Activated naive CD4-positive, alpha-beta T cell treated with anti-CD3 and anti-CD28 coated beads, Interleukin-2, amount 50 U/mL, for 24 hours (primary cell): Measurements from ENCODE around the gene TYW3.

ENCODE experiments used
- H3K27ac Mint-ChIP-seq: one replicate; pipeline ENCODE4 v1.8.0; 2021; ENCODE audit warnings: mild to moderate bottlenecking, mixed read lengths
- H3K27me3 Mint-ChIP-seq: one replicate; pipeline ENCODE4 v1.8.0; 2021; ENCODE audit warnings: mixed read lengths
- H3K36me3 Mint-ChIP-seq: one replicate; pipeline ENCODE4 v1.8.0; 2021; ENCODE audit warnings: mixed read lengths
- H3K4me1 Mint-ChIP-seq: one replicate; pipeline ENCODE4 v1.8.0; 2021; ENCODE audit warnings: mixed read lengths
- H3K4me3 Mint-ChIP-seq: one replicate; pipeline ENCODE4 v1.8.0; 2021; ENCODE audit warnings: mild to moderate bottlenecking, mixed read lengths
- H3K9me3 Mint-ChIP-seq: one replicate; pipeline ENCODE4 v1.8.0; 2021; ENCODE audit warnings: mixed read lengths

TYW3 gene, protein sequence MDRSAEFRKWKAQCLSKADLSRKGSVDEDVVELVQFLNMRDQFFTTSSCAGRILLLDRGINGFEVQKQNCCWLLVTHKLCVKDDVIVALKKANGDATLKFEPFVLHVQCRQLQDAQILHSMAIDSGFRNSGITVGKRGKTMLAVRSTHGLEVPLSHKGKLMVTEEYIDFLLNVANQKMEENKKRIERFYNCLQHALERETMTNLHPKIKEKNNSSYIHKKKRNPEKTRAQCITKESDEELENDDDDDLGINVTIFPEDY

DNA sequence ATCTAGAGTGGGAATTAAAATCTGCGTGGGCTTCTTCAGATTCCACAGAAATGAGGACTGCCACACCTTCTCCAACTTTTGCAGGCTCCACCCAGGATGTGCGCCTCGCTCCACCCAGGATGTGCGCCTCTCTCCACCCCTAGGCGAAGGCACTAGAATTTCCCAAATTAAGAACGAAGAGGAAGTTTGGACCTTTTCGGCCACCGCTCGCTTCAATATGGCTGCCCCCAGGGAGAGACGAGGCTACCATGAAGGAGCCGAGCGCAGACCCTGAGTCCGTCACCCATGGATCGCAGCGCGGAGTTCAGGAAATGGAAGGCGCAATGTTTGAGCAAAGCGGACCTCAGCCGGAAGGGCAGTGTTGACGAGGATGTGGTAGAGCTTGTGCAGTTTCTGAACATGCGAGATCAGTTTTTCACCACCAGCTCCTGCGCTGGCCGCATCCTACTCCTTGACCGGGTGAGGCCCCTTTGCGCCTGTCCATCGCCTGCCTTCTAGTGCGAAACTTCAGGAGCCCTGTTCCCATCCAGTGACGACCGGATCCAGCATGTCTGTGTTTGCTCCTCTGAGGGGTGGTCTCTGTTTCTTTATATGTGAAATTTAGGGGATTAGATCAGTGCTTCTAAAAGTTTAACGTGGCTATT, at the start of gene TYW3, which contains the start of gene CRYZ:
Gene TYW3 (plus strand): TSS at position 193 of the 644 bp plus-strand sequence. CDS start 93 bp downstream, at position 286.
Gene CRYZ (minus strand): TSS at position 91 of the 644 bp plus-strand sequence. CDS start 8,229 bp downstream, outside the sequence.
- H3K27ac Mint-ChIP-seq = peak within 1 kb of the TSS; percentile 97

DNA sequence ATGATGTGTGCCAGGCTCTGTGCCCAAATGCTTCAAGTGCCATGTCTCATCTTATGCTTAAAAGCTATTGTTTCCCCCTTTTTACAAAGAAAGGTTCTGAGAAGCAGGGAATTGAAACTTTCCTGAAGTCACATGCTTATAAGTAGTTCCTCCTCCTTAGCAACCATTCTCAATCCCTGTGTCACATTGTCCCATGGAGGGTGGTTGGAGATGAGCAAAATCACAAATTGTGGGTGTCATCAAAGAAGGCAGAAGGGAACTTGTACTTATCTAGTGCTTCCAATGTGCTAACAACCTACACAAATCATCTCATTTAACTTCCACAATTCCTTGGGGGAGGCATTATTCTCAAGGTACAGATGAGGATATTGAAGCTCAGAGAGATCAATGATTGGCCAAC, 49.3 kb upstream of the TYW3 start:
- Mint-ChIP-seq H3K9me3 (no peaks in the 10 kb centered on the region), H3K4me1 (no peaks in the 10 kb centered on the region), H3K27ac (no peak overlapping the region), H3K27me3 (peaks cover 4% of the 10 kb centered on the region), H3K36me3 (no peaks in the 10 kb centered on the region), H3K4me3 (no peak overlapping the region)

More for the DNA sequence above, at the start of gene TYW3, which contains the start of gene CRYZ:
- peak within 1 kb of the TSS; percentile 96 for H3K4me3 Mint-ChIP-seq
- peaks cover 12% of the 10 kb centered on the region for H3K36me3 Mint-ChIP-seq
- no peaks in the 10 kb centered on the region for H3K9me3 Mint-ChIP-seq
- H3K4me1 Mint-ChIP-seq = peaks cover 51% of the 10 kb centered on the region
- H3K27me3 Mint-ChIP-seq = no peaks in the 10 kb centered on the region

DNA sequence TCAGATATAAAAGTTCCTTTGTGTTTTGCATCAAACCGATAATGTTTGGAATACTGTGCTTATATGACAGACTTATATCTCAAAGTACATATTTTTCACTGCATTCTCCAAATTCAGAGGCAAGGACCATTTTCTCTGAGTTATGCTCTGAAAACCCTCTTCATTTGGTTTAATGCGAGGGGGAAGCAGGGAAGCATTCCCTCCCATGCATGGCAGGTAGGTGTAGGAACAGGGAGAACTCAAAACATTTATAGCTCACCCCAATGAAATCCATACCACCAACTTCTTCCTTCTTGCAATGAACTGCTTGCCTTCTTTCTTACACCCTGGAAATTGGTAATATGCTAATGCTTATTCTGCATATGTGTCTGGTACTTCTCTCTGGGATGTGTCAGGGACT, 48.7 kb upstream of the TYW3 start:
- no peaks in the 10 kb centered on the region for H3K4me1 Mint-ChIP-seq
- H3K27me3 Mint-ChIP-seq = peaks cover 4% of the 10 kb centered on the region
- H3K36me3 Mint-ChIP-seq = no peaks in the 10 kb centered on the region
- H3K27ac Mint-ChIP-seq = no peak overlapping the region
- H3K4me3 Mint-ChIP-seq = no peak overlapping the region
- no peaks in the 10 kb centered on the region for H3K9me3 Mint-ChIP-seq

GRCh38 chr1:74686928-74687327, 46.0 kb upstream of the TYW3 start:
- Mint-ChIP-seq H3K27ac (no peak overlapping the region), H3K27me3 (peaks cover 2% of the 10 kb centered on the region), H3K4me1 (no peaks in the 10 kb centered on the region), H3K36me3 (no peaks in the 10 kb centered on the region), H3K9me3 (no peaks in the 10 kb centered on the region), H3K4me3 (no peak overlapping the region)

- H3K9me3 Mint-ChIP-seq = no peaks in the 10 kb centered on the region
- H3K4me3 Mint-ChIP-seq = no peak overlapping the region
- H3K27ac Mint-ChIP-seq = no peak overlapping the region
- H3K27me3 Mint-ChIP-seq = peaks cover 2% of the 10 kb centered on the region
- H3K36me3 Mint-ChIP-seq = no peaks in the 10 kb centered on the region
- no peaks in the 10 kb centered on the region for H3K4me1 Mint-ChIP-seq
These were observed 43.2 kb upstream of the TYW3 start for GRCh38 chr1:74689621-74690363.

GRCh38 chr1:74690364-74690696, 42.6 kb upstream of the TYW3 start:
- Mint-ChIP-seq H3K4me1 (no peaks in the 10 kb centered on the region), H3K27ac (no peak overlapping the region), H3K9me3 (no peaks in the 10 kb centered on the region), H3K36me3 (no peaks in the 10 kb centered on the region), H3K27me3 (peaks cover 2% of the 10 kb centered on the region), H3K4me3 (no peak overlapping the region)

- H3K4me3 Mint-ChIP-seq = no peak overlapping the region
- no peaks in the 10 kb centered on the region for H3K27me3 Mint-ChIP-seq
- H3K36me3 Mint-ChIP-seq = no peaks in the 10 kb centered on the region
- H3K4me1 Mint-ChIP-seq = no peaks in the 10 kb centered on the region
- H3K27ac Mint-ChIP-seq = no peak overlapping the region
- no peaks in the 10 kb centered on the region for H3K9me3 Mint-ChIP-seq
These were observed 42.0 kb upstream of the TYW3 start for GRCh38 chr1:74690909-74691308.

DNA sequence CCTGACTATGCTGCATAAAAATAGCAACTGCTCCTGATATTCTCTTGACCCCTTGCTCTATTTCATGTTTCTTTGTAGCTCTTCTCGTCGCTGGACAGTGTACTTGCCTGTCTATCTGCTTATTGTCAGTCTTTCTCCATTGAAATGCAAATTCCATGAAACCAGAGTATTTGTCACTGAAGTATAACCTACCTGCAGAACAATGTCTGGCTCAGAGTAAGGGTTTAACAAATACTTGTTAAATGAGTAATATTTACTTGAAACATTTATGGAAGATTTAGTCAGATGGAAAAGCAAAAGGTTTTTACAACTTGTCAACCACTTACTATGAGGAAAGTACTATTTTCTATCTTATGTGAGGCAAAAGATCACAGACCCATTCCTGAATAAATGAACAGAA, 39.5 kb upstream of the TYW3 start:
- no peaks in the 10 kb centered on the region for H3K4me1 Mint-ChIP-seq
- no peak overlapping the region for H3K4me3 Mint-ChIP-seq
- H3K27me3 Mint-ChIP-seq = no peaks in the 10 kb centered on the region
- no peaks in the 10 kb centered on the region for H3K9me3 Mint-ChIP-seq
- no peaks in the 10 kb centered on the region for H3K36me3 Mint-ChIP-seq
- H3K27ac Mint-ChIP-seq = no peak overlapping the region

DNA sequence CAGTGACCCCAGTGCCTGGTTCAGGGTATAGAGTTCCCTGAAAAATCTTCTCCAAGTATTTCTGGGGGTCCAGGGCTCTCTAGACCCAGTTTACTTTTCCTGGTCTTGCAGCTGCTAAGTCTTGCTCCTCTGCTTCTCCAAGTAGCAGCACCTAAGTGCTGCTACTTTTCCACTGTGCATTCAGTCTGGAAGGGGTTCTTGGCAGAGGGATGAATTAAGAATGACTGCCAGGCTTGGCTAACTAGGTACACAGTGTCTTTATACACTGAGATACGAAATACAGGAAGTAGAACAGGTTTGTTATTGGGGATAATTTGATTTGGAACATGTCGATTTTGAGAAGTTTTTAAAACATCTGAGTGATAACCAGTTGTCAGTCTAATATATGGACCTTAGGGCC, 35.1 kb upstream of the TYW3 start:
- no peak overlapping the region for H3K4me3 Mint-ChIP-seq
- H3K27ac Mint-ChIP-seq = no peak overlapping the region
- H3K4me1 Mint-ChIP-seq = no peaks in the 10 kb centered on the region
- H3K9me3 Mint-ChIP-seq = no peaks in the 10 kb centered on the region
- H3K36me3 Mint-ChIP-seq = peaks cover 3% of the 10 kb centered on the region
- H3K27me3 Mint-ChIP-seq = no peaks in the 10 kb centered on the region

DNA sequence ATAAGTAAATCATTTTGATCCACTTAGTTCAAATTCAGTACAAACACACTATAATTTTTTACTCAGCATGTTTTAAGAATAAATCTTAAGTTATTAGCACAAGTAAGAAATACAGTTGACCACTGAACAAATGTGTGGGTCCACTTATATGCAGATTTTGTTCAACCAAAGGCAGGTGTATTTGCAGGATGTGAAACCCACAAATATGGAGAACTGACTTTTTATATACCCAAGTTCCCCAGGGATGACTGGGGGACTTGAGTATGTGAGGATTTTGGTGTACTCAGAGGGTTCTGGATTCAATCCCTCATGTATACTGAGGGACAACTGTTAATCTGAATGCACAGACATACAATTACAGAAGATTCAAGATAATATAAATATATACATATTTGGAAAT, 33.6 kb upstream of the TYW3 start:
- Mint-ChIP-seq H3K9me3 (no peaks in the 10 kb centered on the region), H3K27ac (no peak overlapping the region), H3K4me3 (no peak overlapping the region), H3K36me3 (peaks cover 10% of the 10 kb centered on the region), H3K4me1 (no peaks in the 10 kb centered on the region), H3K27me3 (no peaks in the 10 kb centered on the region)

GRCh38 chr1:74703386-74704182, 29.4 kb upstream of the TYW3 start:
- Mint-ChIP-seq H3K4me1 (no peaks in the 10 kb centered on the region), H3K27ac (no peak overlapping the region), H3K36me3 (peaks cover 28% of the 10 kb centered on the region), H3K4me3 (no peak overlapping the region), H3K27me3 (no peaks in the 10 kb centered on the region), H3K9me3 (no peaks in the 10 kb centered on the region)

- no peak overlapping the region for H3K4me3 Mint-ChIP-seq
- H3K9me3 Mint-ChIP-seq = no peaks in the 10 kb centered on the region
- peaks cover 30% of the 10 kb centered on the region for H3K36me3 Mint-ChIP-seq
- no peaks in the 10 kb centered on the region for H3K4me1 Mint-ChIP-seq
- no peaks in the 10 kb centered on the region for H3K27me3 Mint-ChIP-seq
- H3K27ac Mint-ChIP-seq = no peak overlapping the region
These were observed 20.1 kb upstream of the TYW3 start for GRCh38 chr1:74712881-74713280.

- H3K36me3 Mint-ChIP-seq = peaks cover 23% of the 10 kb centered on the region
- H3K4me1 Mint-ChIP-seq = no peaks in the 10 kb centered on the region
- no peak overlapping the region for H3K4me3 Mint-ChIP-seq
- H3K9me3 Mint-ChIP-seq = no peaks in the 10 kb centered on the region
- H3K27ac Mint-ChIP-seq = no peak overlapping the region
- no peaks in the 10 kb centered on the region for H3K27me3 Mint-ChIP-seq
These were observed 19.1 kb upstream of the TYW3 start for GRCh38 chr1:74713849-74714248.

DNA sequence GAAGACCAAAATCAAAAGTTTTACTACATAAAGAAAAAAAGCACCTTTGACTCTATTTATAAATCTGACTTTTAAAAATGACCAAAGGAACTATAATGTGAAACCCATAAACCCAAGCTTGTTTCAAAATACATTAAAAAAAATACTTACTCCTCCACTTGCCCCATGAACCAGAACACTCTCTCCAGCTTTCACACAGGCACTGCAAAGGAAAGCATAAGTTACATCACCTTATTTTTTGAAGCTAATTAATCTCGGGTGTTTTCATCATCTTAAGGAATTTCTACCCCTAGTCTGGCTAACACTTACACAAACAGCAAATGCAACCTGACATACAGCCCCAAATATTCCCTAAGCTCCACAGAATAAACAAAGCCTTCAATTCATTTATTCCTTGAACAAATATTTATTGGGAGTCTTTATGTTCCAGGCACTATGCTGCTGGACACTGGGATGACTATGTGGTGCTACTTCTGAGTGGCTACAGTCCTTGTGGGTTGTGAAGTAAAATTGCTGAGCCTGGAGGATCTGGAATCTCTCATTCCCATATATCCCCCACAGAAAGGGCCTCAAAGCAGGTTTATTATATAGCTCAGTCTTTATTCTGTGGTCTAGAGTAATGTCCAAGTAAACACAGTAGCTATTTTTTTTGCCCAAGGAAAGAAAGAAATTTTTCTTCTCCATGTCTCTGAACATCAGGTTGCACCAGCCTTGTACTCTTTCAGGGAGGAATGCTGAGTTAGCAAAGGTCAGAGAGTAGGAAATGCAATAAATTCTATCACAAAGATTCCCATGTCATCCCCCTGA, 18.3 kb upstream of the TYW3 start:
- H3K4me3 Mint-ChIP-seq = no peak overlapping the region
- H3K4me1 Mint-ChIP-seq = no peaks in the 10 kb centered on the region
- no peaks in the 10 kb centered on the region for H3K27me3 Mint-ChIP-seq
- no peak overlapping the region for H3K27ac Mint-ChIP-seq
- H3K9me3 Mint-ChIP-seq = no peaks in the 10 kb centered on the region
- H3K36me3 Mint-ChIP-seq = peaks cover 22% of the 10 kb centered on the region

DNA sequence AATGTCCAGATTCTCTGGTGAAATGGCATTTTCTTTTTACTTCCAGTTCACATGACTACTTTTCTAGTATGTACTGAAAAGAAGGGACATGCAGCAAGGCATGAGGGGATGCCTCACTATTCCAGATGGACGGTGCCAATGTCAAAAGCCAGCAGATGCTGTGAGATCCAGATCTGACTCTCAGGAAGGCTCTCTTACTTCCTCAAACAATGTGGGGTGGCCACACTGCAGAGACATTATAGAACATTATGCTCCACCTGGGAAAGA, 17.8 kb upstream of the TYW3 start:
- H3K36me3 Mint-ChIP-seq = peaks cover 20% of the 10 kb centered on the region
- no peaks in the 10 kb centered on the region for H3K4me1 Mint-ChIP-seq
- H3K4me3 Mint-ChIP-seq = no peak overlapping the region
- no peaks in the 10 kb centered on the region for H3K27me3 Mint-ChIP-seq
- H3K27ac Mint-ChIP-seq = no peak overlapping the region
- no peaks in the 10 kb centered on the region for H3K9me3 Mint-ChIP-seq
